K562 (cell line): ENCODE results near the gene RIIAD1. TPM values are rescaled to one million over a fixed set of nuclear protein-coding genes. Genes with fewer than 3 reads are reported as not detected.
A peak's percentile ranks its signal among the peaks of the same experiment; 100 is the strongest.

ENCODE experiments used
- CBFA2T3 ChIP-seq: fragments of 450-650 bp; IDR thresholded peaks from 2 replicates; pipeline ENCODE4 v1.6.1; 2017
- FOXM1 ChIP-seq, 2 experiments: fragments of 450-650 bp in 1 of 2; sonication (generic) in 1 of 2; formaldehyde crosslinking in 1 of 2; IDR thresholded peaks; 2 replicates each; pipeline versions ENCODE4 v1.6.1 to v1.9.0; 2017 to 2022; ENCODE audit warnings: low read depth in 2 of 2, mild to moderate bottlenecking in 2 of 2, missing genetic modification reagents in 1 of 2, moderate library complexity in 1 of 2
- HDAC1 ChIP-seq, 2 experiments: fragments of 450-650 bp; IDR thresholded peaks; 2 replicates each; pipeline ENCODE4 v1.6.1; 2016 to 2017; ENCODE audit warnings: inconsistent platforms in 1 of 2, mild to moderate bottlenecking in 1 of 2, moderate library complexity in 1 of 2
- HINFP ChIP-seq: fragments of 450-650 bp; conservative IDR thresholded peaks from 2 replicates; pipeline ENCODE4 v1.6.1; 2016; ENCODE audit warnings: missing genetic modification characterization, low read depth, mild to moderate bottlenecking, control low read depth, missing compliant biosample characterization
- KLF16 ChIP-seq: IDR thresholded peaks from 2 replicates; pipeline ENCODE4 v1.6.1; 2016; ENCODE audit warnings: antibody characterized with exemption
- MTA2 ChIP-seq: fragments of 450-650 bp; IDR thresholded peaks from 2 replicates; pipeline ENCODE4 v1.6.1; 2016; ENCODE audit warnings: low read depth
- NRF1 ChIP-seq, 2 experiments: fragments of 450-650 bp; IDR thresholded peaks in 1 of 2; conservative IDR thresholded peaks in 1 of 2; 2 replicates each; pipeline ENCODE4 v1.6.1; 2014; ENCODE audit warnings: mild to moderate bottlenecking in 2 of 2
- SMARCE1 ChIP-seq: fragments of 450-650 bp; IDR thresholded peaks from 2 replicates; pipeline ENCODE4 v1.7.1; 2016; ENCODE audit warnings: mild to moderate bottlenecking
- SOX6 ChIP-seq: fragments of 450-650 bp; IDR thresholded peaks from 2 replicates; pipeline ENCODE4 v1.6.1; 2014; ENCODE audit warnings: mild to moderate bottlenecking
- SP1 ChIP-seq: sonication (generic); formaldehyde crosslinking; IDR thresholded peaks from 2 replicates; pipeline ENCODE4 v1.8.1; 2022; ENCODE audit warnings: mild to moderate bottlenecking, missing genetic modification reagents
- SUPT5H ChIP-seq: fragments of 450-650 bp; IDR thresholded peaks from 2 replicates; pipeline ENCODE4 v1.6.1; 2016
- TCF15 ChIP-seq: fragments of 250-450 bp; sonication (Bioruptor Pico); IDR thresholded peaks from 2 replicates; pipeline ENCODE4 v1.8.0; 2022; ENCODE audit warnings: moderate library complexity, mild to moderate bottlenecking, inconsistent platforms
- polyA plus RNA-seq, 8 experiments: library from polyadenylated mRNA; depleted of rRNA in 4 of 8; stranded (reverse) in 5 of 8; unstranded in 3 of 8; fragments of >200 nt; fragmentation: Nextera tagmentation in 2 of 8; fragmentation: Illumina TruSeq in 1 of 8; extraction: Ambion mirVana in 2 of 8; extraction: Trizol in 1 of 8; gene quantifications; 2 replicates each; pipeline versions ENCODE4 v1.2.1 to v1.2.3, GENCODE V29; 2011 to 2014; ENCODE audit warnings: inconsistent platforms in 1 of 8, missing spikeins in 1 of 8
- total RNA-seq, 7 experiments: library from RNA; depleted of rRNA in 6 of 7; stranded (reverse); fragments of >200 nt in 6 of 7; fragmentation: Illumina TruSeq in 2 of 7; extraction: Trizol in 2 of 7; gene quantifications; 2 replicates each; pipeline versions ENCODE4 v1.2.1 to v1.2.3, GENCODE V29; 2011 to 2021; ENCODE audit warnings: low replicate concordance in 1 of 7

The RIIAD1 gene
- total and polyA plus RNA-seq, 9 of the 15 experiments (the other 6 are each of a cell fraction or from before 2014, with no cell fraction given) = not detected

GRCh38 chr1:151774256-151774922, 53.1 kb downstream of the RIIAD1 start (continued):
- 0 out of 2 replicates have a peak, but pooled peaks have one; percentile 44 for TF ChIP-seq HINFP
- peak; percentile 33; the same call in 1 of the 2 replicates for TF ChIP-seq SOX6
- no peak for TF ChIP-seq NRF1 (conservative IDR thresholded peaks at IDR 0.05 in 1 of 2, IDR thresholded peaks at IDR 0.05 in 1 of 2)
- no peak for TF ChIP-seq SUPT5H
- TF ChIP-seq KLF16 = peak; percentile 57; the same call in 1 of the 2 replicates
- TF ChIP-seq MTA2 = peak; percentile 59; the same call in 1 of the 2 replicates
- TF ChIP-seq SMARCE1 = peak; percentile 80
- TF ChIP-seq HDAC1 (IDR thresholded peaks at IDR 0.05) = 0 out of 4 replicates have a peak, but pooled peaks of 1 of the 2 experiments have one; percentile 42
- TF ChIP-seq CBFA2T3 = peak; percentile 96
- peak; percentile 50; the same call in 1 of the 2 replicates for TF ChIP-seq SP1
- no peak for TF ChIP-seq TCF15 (CRISPR knock-in tag)
- TF ChIP-seq FOXM1 (IDR thresholded peaks at IDR 0.05; ENCODE audit: low read depth) = peak; percentile 58; the same call in 1 of the 2 replicates
- no peak for TF ChIP-seq FOXM1 (CRISPR knock-in tag; IDR thresholded peaks at IDR 0.05; ENCODE audit: low read depth)
